Iris pigment epithelial cell (primary cell): Measurements from ENCODE around the gene HPSE.

Source experiments
- DNase-seq: peaks from one replicate; pipeline ENCODE4 v3.0.0-alpha.2; 2011; ENCODE audit warnings: low read depth

Gene HPSE

DNA sequence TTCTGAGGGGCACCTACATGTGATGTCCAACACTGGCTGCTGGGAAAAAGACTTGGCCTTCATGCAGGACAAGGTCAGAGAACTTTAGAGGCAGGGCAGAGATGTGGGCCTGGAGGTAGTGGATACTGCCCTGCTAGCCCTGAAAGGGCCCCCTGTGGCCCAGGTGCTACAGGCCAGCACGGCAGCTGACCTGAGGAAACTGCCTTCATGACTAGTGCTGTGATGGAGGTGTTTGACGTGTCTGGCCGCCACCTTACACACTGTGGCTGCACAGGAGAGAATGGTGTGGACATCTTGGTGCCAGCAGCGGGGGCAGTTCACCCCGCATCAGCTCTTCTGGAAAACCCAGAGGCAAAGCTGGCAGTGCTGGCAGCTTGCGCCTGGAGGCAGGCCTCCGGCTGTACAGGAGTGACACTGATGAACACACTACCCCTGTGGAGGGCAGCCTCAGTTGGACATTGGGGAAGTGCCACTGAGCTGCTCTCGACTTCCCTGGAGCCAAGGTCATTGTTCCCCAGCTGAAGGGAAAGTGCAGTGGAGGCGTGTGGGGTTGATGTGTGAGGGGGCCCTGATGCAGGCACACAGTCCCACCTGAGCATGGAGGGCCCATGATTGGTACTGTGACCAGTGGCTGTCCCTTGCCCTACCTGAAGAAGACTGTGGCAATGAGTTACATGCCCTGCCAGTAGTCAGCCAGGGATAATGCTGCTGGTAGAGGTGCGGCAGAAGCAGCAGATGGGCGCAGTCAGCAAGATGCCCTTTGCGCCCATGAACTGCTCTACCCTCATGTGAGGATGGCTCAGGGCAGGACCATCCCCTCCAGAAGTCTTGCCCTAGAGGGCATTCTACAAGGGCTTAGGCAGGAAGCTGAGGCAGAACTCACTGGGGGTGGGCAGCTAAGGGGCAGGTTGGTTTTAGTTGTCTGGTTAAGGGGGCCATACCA is 87.0 kb downstream of the HPSE start:
- no peak for DNase-seq
